Middle frontal gyrus (tissue), 1 donor: Measurements from ENCODE around the gene LRBA.
"Not testable (repeated sequence)": the region's sequence is repeated elsewhere in the genome, so short reads cannot be mapped to it uniquely, and the experiment has no call there.

Experiments
- DNase-seq: peaks from one replicate; pipeline ENCODE4 v3.0.0-alpha.2; 2015; ENCODE audit warnings: low spot score; ENCODE audit errors: extremely low spot score

LRBA gene

GRCh38 chr4:150943126-150943525 is 72.0 kb downstream of the LRBA start:
- DNase-seq = no peak

- DNase-seq = no peak
Measured at GRCh38 chr4:150942539-150942938, 72.5 kb downstream of the LRBA start.

GRCh38 chr4:150940123-150940522 is 75.0 kb downstream of the LRBA start:
- no peak for DNase-seq

DNA sequence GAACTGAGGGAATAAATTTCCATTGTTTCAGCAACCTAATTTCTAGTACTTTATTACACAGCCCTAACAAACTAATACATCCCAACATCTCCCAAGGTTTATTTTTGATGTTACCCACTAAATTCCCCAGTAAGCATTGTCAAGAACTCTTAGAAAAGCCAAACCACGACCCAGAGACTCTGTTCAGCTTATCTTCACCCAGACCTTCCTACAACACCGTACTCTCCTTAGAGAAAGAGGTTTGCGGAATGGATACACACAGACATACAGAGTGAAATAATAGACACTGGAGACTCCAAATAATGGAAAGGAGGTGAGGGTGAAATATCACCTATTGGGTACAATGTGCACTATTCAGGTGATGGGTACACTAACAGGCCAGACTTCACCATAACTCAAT is 75.6 kb downstream of the LRBA start:
- no peak for DNase-seq

- no peak for DNase-seq
Measured at GRCh38 chr4:150938873-150939499, 76.1 kb downstream of the LRBA start.

DNA sequence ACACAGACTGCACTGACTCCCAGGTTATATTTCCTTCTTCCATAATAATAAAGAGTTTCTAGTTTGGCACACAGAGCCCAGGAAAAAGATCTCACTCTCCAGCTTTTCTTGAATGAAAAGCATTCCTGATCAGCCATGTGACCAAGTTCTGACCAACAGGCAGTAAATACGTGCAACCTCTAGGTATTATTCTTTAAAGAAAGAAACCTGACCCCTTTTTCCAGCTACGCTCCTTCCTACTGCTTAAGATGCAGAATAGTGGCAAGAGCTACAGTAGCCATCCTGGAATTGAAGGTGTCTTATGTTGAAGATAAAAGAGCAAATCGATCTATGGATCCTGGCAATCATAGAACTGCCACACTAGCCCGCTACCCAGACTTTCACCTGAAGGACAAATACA is 76.7 kb downstream of the LRBA start:
- no peak for DNase-seq

- no peak for DNase-seq
Measured at GRCh38 chr4:150934022-150934421, 81.1 kb downstream of the LRBA start.

DNA sequence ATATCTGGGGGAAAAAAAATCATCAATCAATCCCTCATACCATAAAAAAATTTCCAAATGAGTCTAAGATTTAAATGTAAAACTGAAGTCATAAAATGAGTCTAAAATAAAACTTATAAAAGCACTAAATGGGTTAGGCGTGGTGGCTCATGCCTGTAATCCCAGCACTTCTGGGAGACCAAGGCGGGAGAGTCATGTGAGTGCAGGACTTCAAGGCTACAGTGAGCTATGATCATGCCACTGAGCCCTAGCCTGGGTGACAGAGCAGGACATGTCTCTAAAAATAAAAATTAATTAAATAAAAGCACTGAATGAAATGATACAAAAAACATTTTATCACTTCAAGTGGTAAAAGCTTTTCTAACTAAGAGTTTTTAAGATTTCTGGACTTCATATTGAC is 83.3 kb downstream of the LRBA start:
- no peak for DNase-seq

DNA sequence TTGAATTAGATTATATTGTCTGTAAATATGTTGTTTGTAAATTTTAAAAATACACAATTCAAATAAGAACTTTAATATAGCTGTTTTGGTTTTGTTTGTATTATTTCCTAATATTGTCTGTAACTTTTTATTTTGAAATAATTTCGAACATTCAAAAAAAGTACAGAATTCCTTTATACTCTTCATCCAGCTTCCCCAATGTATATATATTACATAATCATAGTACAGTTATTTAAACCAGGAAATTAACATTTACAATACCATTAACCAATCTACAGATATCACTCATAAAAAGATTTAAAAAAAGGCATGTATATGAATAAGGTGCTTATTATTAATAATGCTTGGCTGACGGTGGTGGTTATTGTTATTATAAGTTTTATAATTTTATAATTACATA is 84.1 kb downstream of the LRBA start:
- no peak for DNase-seq

- DNase-seq = no peak
Measured at GRCh38 chr4:150923945-150924344, 91.1 kb downstream of the LRBA start.

DNA sequence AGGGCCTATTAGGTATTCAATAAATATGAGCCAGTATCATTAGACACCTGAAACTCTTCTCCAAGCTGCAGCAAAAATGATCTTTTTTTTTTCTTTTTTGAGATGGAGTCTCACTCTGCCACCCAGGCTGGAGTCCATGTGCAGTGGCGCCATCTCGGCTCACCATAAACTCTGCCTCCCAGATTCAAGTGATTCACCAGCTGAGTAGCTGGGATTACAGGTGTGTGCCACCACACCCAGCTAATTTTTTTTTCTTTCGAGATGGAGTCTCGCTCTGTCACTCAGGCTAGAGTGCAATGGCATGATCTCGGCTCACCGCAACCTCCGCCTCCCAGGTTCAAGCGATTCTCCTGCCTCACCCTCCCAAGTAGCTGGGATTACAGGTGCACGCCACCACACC is 93.6 kb downstream of the LRBA start:
- not testable (repeated sequence) for DNase-seq

DNA sequence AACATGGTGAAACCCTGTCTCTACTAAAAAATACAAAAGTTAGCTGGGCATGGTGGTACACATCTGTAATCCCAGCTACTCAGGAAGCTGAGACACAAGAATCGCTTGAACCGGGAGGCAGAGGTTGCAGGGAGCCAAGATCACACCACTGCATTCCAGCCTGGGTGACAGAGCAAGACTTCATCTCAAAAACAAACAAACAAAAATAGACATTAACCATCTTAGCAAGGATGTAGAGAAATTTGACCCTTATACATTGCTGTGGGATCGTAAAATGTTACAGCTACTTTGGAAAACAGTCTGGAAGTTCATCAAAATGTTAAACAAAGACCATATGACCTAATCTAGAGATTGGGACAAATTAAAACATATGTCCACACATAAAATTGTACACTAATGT is 96.5 kb downstream of the LRBA start:
- DNase-seq = not testable (repeated sequence)

DNA sequence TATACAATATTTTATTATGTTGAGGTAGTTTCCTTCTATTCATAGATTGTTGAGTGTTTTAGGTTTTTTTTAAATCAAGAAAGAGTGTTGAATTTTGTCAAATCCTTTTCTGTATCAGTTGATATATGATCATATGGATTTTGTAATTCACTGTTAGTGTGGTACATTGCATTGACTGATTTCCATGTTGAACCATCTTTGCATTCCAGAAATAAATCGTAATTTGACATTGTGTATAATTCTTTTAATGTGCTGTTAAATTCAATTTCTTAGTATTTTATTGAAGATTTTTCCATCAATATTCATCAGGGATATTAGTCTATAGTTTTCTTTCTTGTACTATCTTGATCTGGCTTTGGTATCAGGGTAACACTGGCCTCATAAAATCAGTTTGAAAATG is 103.8 kb downstream of the LRBA start:
- no peak for DNase-seq

DNA sequence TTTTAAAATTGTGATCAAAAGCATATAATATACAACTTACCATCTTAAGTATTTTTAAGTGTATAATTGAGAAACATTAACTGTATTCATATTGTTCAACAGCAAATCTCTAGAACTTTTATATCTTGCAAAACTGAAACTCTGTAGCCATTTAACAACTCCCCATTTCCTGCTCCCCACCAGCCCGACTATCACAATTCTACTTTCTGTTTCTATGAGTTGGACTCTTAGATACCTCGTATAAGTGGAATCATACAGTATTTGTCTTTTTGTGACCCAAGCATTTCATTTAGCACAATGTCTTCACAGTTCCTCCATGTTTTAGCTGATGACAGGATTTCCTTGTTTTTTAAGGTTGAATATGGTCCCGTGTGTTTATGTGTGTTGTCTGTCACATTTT is 106.0 kb downstream of the LRBA start:
- DNase-seq = no peak

- no peak for DNase-seq
Measured at GRCh38 chr4:150906987-150907633, 108.0 kb downstream of the LRBA start.

DNA sequence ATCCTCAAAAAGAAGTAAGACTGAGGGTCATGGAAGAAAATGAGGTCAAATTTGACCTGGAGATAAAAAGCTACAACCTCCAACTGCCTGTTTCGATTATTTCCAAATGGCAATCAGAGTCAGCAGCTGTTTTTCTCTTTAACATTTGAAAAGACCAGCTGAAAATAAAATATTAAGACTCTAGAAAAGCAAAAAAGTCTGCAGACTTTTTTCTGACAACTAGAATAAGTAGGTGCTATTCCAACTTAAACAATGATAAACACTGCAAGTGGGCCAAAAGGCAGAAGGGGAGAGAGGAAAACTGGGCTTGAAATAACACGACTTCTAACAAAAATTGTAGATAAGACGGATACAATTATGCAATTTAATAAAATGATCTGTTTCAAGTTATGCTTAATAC is 110.4 kb downstream of the LRBA start:
- no peak for DNase-seq

GRCh38 chr4:150903603-150904002 is 111.5 kb downstream of the LRBA start:
- DNase-seq = no peak

DNA sequence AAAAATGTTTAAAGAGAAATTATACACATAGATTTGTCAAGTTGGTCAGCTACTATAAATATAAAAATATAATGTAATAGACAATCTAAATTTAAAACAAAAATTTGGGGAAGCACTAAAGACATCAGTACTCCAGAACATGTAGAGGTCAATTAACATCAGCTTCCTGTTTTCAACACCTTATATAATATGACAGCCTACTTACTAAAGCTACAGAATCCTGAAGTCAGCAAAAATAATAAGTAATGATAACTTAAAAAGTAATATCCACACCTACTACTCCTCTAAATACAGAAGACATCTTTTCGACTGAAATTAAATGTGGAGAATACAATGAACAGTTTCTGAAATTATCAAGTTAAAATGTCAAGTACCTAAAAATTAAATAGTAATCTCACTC is 118.6 kb downstream of the LRBA start:
- no peak for DNase-seq

- DNase-seq = no peak
Measured at GRCh38 chr4:150890246-150890645, 124.8 kb downstream of the LRBA start.

DNA sequence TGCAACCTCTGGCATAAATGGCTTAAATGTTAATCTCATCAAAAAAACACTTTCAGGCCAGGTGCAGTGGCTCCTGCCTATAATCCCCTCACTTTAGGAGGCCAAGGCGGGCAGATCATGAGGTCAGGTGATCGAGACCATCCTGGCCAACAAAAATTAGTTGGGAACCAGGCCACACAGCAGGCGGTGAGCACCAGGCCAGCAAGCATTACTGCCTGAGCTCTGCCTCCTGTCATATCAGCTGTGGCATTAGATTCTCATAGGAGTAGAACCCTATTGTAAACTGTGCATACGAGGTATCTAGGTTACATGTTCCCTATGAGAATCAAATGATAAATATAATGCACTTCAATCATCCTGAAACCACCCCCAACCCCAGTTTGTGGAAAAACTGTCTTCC is 125.8 kb downstream of the LRBA start:
- DNase-seq = no peak

DNA sequence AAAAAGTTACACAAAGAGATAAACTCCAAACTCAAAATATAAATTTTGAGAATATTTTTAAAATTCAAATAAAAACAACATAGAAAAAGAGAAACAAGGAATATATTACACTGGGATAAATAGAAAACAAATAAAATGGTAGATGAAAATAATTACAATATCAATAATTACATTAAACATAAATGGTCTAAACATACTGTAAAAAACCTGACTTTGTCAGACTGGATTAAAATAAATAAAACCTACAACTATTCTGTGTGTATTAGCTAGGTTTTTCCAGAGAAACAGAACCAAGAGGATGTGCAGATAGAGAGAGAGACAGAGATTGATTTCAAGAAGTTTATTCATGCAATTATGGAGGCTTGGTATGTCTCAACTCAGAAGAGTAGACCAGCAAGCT is 126.5 kb downstream of the LRBA start:
- no peak for DNase-seq

GRCh38 chr4:150888217-150888616 is 126.9 kb downstream of the LRBA start:
- no peak for DNase-seq

DNA sequence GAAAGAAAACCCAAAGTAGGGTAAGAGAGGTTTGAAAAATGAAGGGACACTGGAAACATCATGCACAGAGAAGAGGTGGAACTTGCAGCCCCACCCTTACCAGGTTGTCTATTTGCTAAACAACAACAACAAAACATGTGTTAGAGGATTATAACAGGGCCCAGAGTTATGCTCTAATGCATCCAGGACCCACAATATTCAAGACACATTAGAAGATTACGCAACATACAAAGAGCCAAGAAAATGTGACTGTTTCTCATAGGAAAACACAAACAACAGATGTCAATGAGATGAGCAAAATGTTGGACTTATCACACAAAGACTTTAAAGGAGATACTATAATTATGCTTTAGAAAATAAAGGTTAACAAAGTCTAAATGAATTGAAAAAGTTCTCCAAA is 128.5 kb downstream of the LRBA start:
- DNase-seq = no peak

DNA sequence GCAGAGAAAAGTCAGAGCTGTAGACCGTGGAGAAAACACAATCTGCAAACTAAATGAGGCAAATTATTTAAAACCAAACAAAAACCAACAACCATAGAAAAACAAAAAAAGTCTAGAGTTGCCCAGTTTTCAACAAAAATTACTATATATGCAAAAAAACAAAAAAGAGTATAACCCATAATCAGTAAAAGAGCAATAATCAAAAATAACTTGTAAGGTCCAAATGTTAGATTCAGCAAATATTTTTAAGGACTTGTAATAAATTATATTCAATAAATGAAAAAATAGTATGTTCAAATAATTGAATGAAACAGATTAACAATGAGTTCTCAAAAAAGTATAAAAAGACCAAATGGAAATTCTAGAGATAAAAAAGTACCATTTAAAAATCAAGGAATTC is 130.5 kb downstream of the LRBA start:
- no peak for DNase-seq
